Left lobe of liver (tissue), 2 donors: ENCODE measurements around the gene RAF1. TPM values are rescaled to one million over a fixed set of nuclear protein-coding genes. Genes with fewer than 3 reads are reported as not detected.
"Not testable (repeated sequence)": the region's sequence is repeated elsewhere in the genome, so short reads cannot be mapped to it uniquely, and the experiment has no call there.

Source experiments
- ATAC-seq: fragments of 200-7000 bp; cut with Tn5 transposase; one replicate; pipeline ENCODE4 v1.9.1; 2020; ENCODE audit warnings: mild to moderate bottlenecking, moderate library complexity
- DNase-seq: peaks from one replicate; pipeline ENCODE4 v3.0.0-alpha.2; 2020; ENCODE audit warnings: low spot score
- total RNA-seq: library from RNA; stranded (reverse); gene quantifications from one replicate; pipeline ENCODE4 v1.2.1, GENCODE V29; 2021
- donor health status: DM: no; HTN: no; CAD: no; lungs with moderate emphysema.
- donor health status: DM: no; HTN: yes; CAD: no.

RAF1 gene
- total RNA-seq, 1 donor from 2014 or later, result 54.6 TPM

DNA sequence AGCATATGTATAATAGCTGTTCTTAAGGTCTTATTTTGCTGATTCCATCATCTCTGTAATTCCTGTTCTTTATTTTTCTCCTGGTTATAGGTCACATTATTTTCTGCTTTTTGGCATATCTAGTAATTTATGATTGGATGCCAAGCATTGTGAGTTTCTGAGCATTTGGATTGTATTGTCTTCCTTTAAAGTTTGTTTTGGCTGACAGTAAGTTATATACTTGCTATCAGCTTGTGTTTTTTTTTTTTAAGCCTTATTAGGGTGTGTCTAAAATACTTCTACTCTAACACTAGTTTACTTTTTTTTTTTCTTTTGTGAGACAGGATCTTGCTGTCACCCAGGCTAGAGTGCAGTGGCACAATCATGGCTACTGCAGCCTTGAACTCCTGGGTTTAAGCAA, 96.9 kb downstream of the RAF1 start:
- no peak for ATAC-seq

DNA sequence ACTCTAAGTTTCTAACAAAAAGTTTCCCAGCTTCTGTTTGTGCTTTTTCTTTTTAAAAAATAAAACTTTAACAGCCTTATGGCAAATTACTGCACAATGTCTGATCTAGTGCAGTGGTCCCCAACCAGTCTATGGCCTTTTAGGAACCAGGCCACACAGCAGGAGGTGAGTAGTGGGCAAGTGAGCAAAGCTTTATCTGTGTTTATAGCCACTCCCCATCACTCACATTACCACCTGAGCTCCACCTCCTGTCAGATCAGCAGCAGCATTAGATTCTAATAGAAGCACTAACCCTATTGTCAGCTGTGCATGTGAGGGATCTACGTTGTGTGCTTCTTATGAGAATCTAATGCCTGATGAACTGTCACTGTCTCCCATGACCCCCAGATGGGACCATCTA, 101.5 kb downstream of the RAF1 start:
- DNase-seq (no peak), ATAC-seq (no peak)

More for the DNA sequence above, 96.9 kb downstream of the RAF1 start:
- DNase-seq, result no peak

DNA sequence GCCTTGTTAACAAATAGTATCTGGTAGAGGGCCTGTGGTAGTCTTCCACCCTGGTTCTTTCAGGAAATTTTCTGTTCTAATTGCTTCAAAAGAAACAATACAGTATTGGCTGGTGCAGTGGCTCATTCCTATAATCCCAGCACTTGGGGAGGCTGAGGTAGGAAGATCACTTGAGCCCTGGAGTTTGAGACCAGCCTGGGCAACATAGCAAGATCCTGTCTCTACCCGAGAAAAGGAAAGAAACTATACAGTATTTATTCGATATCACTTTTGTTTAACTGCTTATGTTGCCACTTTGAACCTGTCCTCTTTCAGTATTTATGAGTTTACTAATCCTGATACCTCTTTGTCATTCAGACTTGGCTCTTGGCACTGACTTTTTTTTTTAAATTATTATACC, 102.5 kb downstream of the RAF1 start:
- ATAC-seq, result no peak
- DNase-seq, result no peak

- ATAC-seq, result no peak
- DNase-seq, result no peak
Measured at GRCh38 chr3:12560505-12561190, 103.3 kb downstream of the RAF1 start.

- DNase-seq, result no peak
- ATAC-seq, result no peak
Measured at GRCh38 chr3:12559520-12559919, 104.4 kb downstream of the RAF1 start.

- ATAC-seq (no peak), DNase-seq (no peak)
Measured at GRCh38 chr3:12558706-12559105, 105.2 kb downstream of the RAF1 start.

- DNase-seq, result no peak
- peak; percentile 43 for ATAC-seq
Measured at GRCh38 chr3:12557473-12558100, 106.3 kb downstream of the RAF1 start.

DNA sequence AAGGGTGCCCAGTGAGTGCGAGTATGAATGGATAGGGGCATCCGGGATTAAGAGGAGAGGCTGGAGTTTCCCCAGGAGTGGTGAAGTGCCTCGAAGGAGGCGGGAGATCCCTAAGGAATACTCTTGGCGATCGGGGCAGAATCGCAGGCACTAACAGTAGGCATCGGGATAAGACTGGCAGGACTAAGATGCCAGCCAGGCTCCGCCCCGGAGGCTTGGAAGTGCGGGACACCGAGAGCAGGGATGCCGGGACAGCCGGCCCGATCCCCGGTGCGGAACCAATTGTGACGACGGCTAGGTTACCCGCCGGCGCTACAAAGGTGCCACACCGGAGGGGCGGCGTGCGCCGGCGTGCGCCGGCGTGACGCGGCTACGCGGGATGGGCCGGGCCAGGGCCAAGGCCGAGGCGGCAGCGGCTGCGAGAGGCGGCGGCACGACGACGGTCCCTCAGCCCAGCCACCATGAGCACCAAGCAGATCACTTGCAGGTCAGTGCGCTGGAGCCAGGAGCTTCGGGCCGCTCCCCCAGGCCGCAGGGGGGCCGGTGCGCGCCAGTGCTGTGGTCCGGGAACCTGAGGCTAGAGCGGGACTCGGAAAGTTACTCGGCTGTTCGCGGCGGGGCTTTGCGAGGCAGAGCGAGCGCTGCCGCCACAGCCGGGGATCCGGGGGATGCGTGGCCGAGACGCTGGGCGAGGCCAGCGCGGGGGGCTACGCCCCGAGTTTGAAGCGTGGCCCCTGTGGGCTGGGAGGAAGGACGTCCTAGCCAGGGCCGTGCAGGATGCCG, 107.0 kb downstream of the RAF1 start, which contains the start of gene MKRN2:
Gene MKRN2, plus strand, starts transcription at position 398 of the 783 bp plus-strand sequence. Its CDS starts 64 bp downstream, at position 462.
- peak; percentile 94 for ATAC-seq
- peak; percentile 92 for DNase-seq

DNA sequence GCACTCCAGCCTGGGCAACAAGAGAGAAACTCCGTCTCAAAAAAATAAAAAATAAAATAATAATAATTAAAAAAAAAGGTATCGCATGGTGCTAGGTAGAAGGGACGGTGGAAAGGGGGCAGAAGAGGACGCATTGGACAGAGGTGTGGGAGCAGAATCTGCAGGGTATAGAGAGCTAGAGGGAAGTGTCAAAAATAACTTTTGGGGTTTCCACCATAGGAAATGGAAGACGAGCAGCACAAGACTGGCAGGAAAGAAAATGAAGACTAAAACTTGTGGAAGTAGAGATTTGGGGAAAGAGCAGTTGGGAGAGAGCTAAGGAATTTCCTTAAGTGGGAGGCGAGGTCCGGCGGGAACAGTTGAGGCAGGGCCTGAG, 107.6 kb downstream of the RAF1 start:
- no peak for DNase-seq
- ATAC-seq, result peak; percentile 2

DNA sequence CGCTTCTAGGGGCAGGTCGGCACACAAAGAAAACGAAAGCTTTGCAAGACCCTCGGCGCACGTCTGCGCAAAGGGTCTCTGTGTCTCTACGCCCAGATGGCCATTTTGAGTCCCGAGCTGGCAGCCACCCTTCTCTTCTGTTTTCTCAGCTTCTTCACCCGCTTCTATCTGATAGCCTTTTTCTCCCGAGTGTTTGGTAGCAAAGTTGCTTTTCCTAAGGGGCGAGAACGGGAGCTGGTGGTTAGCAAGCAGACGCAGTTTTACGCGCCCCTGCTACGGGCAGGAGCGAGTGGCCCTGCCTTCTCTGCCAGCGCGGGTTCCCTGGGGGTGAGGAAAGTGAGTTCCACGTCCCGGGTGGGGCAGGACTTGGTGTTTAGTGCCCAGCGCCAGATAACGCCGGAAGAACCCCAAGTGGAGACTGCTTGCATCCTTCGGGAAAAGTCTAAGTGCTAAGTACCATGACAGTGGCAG, 110.0 kb downstream of the RAF1 start:
- ATAC-seq, result no peak
- DNase-seq, result no peak

DNA sequence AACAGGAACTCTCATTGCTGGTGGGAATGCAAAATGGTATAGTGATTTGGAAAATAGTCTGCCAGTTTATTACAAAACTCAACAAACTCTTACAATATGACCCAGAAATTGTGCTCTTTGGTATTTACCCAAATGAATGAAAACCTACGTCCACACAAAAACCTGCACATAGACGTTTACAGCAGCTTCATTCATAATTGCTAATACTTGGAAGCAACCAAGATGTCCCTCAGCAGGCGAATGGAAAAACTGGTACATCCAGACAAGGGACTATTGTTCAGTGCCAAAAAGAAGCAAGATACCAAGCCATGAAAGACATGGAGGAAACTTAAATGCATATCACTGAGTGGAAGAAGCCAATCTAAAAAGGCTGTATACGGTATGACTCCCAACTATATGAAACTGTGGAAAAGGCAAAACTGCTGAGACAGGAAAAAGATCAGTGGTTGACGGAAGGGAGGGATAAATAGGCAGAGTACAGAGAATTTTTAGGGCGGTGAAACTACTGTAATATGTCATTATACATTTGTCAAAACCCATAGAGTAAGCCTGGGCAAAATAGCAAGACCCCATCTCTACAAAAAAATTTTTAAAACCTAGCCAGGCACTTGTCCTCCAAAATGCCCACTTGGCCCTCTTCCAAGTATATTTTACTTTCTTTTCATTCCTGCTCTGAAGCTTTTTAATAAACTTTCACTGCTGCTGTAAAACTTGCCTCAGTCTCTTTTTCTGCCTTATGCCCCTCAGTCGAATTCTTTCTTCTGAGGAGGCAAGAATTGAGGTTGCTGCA, 113.8 kb downstream of the RAF1 start:
- DNase-seq (no peak), ATAC-seq (no peak)

DNA sequence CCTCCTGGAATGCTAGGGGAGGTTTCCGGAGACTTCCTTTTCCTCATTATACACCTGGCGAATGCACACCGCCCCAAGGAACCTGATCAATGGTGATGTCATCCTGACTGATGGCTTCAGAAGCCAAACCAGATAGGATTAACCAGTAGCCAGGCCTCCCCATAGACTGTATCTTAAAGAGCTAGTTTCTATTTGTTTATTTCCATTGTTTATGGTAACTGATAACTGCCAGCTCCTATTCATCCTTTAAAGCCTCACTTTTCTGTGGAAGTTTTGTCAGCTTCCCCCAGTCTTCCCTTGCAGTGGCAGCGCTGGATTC, 118.5 kb downstream of the RAF1 start, which contains the start of gene MKRN2OS:
Gene MKRN2OS, minus strand, starts transcription at position 27 of the 319 bp plus-strand sequence. CDS start 35 bp downstream, outside the sequence.
- ATAC-seq, result peak; percentile 56
- DNase-seq, result no peak

- DNase-seq (no peak), ATAC-seq (no peak)
Measured at GRCh38 chr3:12544652-12545472, 119.1 kb downstream of the RAF1 start.

DNA sequence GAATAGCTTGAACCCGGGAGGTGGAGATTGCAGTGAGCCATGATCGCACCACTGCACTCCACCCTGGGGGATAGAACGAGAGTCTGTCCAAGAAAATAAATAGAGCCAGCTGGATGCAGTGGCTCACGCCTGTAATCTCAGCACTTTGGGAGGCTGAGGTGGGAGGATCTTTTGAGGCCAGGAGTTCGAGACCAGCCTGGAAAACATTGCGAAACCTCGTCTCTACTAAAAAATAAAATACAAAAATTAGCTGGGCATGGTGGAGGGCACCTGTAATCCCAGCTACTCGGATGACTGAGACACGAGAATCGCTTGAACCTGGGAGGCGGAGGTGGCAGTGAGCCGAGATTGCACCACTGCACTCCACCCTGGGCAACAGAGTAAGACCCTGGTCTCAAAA, 120.4 kb downstream of the RAF1 start:
- not testable (repeated sequence) for ATAC-seq, DNase-seq

DNA sequence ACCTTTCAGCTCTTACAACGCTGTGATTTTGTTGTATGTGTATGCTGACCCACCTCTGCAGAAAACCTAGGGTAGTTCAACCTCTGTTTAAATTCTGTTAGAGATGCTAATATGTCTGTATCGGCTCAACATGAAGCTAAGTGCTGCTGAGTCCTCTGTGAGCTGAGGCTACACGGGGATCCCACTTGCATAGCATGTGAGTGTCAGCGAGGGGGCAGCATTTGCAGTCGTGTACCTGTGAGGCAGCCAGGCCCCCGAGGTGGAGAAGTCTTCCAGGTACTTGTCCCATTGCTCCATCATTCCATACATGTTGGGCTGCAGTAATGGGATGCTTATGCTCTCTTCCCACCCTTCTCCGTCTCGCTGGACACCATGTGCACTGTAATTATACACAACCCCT, 122.3 kb downstream of the RAF1 start:
- ATAC-seq (peak; percentile 49), DNase-seq (no peak)

- ATAC-seq (no peak), DNase-seq (no peak)
Measured at GRCh38 chr3:12536423-12536822, 127.5 kb downstream of the RAF1 start.
